GM04504 (cell line): ENCODE measurements around the gene DLX5.
A peak's percentile ranks its signal among the peaks of the same experiment; 100 is the strongest.
"Not testable (repeated sequence)": the region's sequence is repeated elsewhere in the genome, so short reads cannot be mapped to it uniquely, and the experiment has no call there.

Experiments
- DNase-seq: peaks from one replicate; pipeline ENCODE4 v3.0.0-alpha.2; 2012; ENCODE audit warnings: low read depth

DLX5 gene

DNA sequence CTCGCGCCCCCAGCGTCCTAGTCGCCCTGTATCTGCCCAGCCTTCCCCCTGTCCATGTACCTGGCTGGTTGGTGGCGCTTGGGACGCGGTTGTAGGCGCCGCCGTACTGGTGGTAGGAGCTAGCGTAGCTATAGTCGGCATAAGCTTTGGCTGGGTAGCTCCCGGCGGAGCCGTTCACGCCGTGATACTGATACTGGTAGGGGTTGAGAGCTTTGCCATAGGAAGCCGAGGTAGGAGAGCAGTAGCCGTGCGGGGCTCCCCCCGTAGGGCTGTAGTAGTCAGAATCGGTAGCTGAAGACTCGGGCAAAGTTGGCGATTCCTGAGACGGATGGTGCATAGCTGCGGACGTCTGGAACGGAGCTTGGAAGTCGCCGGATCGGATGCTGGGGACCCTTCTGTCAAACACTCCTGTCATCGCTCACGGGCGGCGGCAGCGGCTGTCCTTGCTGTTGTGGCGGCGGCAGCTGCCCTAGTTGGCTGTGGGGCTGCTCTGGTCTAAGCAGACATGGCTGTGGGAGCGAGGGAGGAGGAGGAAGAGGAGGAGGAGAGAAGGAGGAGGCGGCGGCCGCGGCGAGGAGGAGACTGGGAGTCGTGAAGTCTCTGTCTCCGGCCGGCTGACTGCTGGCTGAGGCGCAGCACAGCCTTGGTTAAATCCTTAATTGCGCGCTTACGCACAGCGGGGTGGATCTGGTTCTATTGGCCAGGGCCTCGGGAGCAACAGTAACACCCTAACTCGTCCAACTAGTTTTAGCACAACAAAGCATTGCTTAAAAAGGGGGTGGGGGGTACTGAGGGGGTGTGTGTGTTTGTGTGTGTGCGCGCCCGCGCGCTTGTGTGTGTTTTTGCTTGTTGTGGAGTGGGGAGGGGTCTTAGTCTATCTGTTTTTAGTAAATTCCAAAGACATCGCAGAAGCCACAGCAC lies at the start of gene DLX5:
DLX5 (minus strand) TSS at position 623 of the 921 bp plus-strand sequence; CDS start at position 415, 208 bp downstream.
- DNase-seq = no peak

DNA sequence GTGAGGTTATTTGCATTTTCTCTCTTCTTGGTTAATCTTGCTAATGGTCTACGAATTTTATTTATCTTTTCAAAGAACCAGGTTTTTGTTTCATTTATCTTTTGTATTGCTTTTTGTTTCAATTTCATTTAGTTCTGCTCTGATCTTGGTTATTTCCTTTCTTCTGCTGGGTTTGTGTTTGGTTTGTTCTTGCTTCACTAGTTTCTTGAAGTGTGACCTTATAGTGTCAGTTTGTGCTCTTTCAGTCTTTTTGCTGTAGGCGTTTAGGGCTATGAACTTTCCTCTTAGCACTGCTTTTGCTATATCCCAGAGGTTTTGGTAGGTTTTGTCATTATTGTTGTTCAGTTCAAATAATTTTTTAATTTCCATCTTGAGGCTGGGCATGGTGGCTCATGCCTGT lies 47.4 kb upstream of the DLX5 start:
- not testable (repeated sequence) for DNase-seq

DNA sequence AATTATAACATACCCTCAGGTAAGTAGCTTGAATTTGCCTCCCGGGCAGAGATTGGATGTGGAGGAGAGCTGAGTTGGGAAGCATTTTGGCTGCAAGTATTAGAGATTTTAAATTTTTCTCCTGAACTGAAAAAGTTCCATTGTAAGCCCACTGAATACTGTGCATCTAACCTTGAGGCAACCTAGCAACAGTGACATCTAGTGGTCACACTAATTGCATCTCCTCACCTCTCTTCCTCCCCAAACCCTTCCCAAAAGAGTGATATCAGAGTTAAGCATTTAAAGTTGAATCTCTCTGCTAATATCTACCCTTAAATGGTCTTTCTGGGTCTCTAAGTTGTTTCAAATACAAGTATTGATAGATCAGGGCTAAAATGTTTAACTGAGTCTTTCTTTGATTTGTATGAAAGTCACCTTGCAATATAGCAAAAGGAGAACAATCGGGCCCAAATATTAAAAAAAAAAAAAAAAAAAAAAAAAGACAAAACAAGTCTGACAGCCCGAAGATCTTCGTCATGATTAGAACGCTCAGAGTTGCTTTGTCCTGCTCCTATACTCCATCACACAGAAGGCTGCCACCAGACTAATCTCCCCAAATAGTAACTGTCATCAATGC lies 40.4 kb upstream of the DLX5 start:
- peak; percentile 23 for DNase-seq

DNA sequence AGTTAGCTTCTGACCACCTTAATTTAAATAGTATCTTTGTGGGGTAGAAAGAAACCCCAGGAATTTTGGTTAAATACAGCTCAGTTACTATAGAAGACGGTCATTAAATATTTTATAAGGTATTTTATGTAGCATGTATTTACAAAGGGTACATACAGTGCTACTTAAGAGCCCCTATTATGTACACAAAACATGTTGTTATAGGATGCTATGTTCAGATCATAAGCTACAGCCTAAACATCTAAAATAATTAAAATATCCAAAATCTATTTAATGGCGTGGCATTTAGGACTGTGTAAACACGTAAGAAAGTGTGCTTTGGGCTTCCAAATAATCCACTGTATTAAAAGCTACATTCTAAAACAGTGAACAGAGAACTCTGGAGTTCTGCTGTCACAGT lies 39.4 kb upstream of the DLX5 start:
- no peak for DNase-seq

DNA sequence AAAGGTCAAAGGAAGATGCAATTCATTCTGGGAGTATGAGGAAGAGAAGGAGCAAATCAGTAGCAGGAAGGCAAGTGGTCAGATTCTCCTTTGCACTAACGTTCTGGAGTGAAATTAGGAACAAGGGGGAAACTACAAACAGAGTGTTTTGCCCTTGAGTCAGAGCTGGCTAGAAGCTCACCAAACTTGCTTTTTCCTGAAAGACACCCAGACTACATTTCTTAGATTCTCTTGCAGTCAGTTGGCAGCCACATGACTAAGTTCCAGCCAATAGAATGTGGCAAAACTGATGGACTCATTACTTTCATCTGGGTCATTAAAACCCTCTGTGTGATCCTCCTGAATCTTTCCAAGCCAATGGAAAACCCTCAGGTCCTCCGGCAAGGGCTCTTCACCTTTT lies 18.6 kb upstream of the DLX5 start:
- DNase-seq = peak; percentile 4

DNA sequence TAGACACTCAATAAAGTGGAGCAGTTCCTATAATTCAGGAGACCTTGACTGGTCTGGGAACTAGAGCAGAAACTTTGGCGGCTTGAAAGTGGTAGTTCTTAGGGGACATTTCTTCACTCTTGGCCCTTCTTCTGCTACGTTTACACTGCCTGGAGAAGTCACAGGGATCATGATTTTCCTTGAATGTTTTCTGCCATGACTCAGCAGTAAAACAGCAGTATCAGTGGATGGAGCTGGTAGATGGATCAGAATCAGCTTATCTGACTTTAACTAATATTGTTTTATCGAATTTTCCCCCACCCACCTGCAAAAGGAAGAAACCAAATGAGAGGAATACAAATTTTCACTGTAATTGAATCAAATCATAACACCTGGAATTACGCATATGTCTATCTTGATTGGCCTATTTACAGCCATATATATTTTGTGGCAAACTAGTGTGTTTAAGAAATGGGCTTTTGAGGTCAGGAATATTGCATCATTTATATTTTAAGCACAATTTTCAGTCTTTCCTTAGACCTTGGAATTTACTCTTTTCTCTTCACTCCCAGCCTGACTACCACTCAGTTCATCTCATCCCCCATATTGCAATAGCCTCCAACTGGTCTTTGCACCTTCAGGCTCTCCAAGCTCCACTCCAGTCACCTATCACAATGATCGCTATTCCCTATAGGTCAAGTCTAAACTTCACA lies 14.9 kb upstream of the DLX5 start:
- DNase-seq = no peak

DNA sequence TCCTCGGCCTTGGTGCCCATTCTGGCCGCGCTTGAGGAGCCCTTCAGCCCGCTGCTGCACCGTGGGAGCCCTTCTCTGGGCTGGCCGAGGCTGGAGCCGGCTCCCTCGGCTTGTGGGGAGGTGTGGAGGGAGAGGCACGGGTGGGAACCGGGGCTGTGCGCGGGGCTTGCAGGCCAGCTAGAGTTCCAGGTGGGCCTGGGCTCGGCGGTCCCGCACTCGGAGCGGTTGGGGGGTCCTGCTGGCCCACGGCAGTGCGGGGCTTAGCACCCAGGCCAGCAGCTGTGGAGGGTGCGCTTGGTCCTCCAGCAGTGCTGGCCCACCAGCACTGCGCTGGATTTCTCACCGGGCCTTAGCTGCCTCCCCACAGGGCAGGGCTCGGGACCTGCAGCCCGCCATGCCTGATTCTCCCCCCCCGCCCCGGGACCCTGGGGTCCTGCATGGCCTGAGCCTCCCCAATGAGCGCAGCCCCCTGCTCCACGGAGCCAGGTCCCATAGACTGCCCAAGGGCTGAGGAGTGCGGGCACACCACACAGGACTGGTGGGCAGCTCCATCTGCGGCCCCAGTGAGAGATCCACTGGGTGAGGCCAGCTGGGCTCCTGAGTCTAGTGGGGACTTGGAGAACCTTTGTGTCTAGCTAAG lies 9.7 kb upstream of the DLX5 start:
- not testable (repeated sequence) for DNase-seq

DNA sequence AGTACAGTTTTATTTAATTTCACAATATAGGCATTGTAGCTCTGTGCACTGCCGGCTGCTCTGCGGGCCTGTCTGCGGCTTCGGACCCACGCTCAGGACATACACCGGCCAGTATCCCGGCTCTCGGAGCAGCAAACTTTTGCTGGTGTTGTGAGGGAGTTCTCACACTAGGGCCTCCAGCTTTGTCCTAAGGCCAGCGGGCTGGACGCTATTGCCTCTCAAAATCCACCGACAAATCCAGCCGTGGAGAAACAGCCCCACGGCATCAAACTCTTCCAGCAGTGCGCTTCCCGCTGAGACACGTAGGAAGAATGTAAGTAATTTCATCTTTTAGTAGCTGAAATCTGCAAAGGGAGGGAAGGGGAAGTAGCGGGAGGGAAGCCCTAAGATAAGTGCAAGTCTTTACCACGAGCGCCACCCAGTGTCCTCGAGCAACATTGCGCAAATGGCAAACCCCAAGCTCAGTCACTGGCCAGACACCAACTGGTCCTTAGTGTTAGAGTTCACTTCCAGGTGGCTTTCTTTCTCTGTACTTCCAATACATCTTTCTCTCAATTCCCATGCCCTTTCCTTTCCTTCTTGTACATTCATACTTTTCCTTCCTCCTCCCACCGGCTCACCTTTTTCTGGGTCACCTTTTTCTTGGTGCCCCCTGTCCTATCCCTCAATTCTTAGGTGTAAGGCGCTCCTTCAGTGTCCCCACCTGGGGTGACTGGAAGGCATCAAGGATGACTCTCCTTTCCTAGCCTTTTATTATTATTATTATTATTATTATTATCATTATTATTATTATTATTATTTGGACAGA lies 3.0 kb upstream of the DLX5 start:
- DNase-seq = peak; percentile 73

DNA sequence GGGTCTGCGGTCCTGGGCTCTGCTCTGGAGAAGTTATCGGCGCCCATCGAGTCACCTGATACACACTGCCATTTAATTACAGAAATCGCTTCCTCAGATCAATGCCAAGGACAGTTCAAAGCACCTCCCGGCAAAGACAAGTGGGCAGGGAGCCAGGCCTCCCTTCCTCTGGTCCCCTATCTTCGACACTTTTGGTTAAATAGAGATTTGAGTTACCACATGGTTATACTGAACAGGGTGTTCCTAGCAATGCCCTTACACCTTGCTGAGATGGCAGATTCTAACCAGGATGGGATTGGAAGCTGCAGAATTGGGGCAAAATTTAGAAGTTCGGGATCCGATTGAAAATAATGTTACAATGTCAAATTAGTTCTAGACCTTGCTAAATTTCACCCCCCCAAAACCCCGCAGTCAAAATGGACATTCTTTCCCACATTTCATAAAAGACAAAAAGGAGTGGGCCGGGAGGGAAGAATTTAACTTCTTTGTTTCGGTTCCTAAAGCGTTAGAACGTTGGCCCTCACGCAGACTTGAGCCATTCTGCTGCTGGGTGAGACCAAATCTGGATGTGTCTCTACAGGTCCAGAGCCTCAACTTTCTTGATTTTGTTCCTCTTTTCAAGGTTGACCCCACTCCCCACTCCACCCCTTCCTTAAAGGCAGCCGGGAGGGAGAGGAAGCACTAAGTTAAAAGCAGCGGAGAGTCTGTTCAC lies 2.2 kb upstream of the DLX5 start:
- DNase-seq = no peak

DNA sequence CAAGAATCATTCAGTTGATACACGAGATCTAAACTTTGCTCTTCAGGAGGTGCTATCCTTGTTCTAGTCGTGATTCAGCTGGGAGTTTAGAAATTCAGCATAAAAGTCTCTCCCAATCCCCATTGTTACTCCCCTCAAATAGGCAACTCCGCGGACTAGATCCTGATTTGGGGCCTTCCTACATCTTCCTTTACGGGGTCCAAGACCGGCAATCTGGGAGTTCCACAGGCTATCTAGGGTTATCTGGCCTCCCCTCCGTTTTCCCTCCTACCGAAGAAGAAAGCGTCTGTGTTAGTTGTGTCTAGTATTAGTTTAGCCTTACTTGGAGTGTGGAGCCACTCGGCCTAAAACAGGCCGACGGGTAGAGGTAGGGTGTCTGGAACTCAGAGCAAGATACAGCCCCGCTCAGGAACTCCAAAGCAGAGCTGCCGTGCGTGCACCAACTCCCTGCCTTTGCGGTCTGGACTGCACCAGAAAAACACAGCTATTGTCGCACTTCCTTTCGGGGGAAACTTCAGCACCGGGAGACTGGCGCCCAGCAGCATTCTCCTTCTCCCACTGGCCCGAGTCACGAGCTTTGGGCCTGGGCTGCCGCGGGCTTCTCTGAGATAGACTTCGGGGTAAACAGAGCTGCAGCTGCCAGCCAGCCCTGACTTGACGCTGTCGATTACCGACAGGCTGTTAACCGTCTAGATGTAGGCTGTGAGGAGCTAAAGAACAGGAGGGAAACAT lies 1.5 kb upstream of the DLX5 start:
- DNase-seq = no peak

DNA sequence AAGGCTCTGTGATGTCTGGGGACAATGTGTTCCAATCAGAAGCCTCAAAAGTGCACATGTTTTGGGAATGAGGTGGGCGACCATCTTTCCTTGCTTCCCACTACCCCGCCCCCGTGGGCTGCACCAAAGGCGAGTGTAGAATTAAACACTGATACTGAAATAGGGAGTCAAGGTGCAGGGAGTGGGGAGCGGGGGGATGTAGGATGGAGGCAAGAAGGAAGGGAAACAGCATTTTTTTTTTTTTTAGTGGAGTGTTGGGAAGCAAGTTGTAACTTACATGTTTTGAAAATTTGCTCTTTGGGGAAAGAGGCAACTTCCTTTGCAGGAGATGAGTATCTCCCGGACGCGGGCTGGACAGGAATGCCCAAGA lies 484 bp upstream of the DLX5 start:
- no peak for DNase-seq

DNA sequence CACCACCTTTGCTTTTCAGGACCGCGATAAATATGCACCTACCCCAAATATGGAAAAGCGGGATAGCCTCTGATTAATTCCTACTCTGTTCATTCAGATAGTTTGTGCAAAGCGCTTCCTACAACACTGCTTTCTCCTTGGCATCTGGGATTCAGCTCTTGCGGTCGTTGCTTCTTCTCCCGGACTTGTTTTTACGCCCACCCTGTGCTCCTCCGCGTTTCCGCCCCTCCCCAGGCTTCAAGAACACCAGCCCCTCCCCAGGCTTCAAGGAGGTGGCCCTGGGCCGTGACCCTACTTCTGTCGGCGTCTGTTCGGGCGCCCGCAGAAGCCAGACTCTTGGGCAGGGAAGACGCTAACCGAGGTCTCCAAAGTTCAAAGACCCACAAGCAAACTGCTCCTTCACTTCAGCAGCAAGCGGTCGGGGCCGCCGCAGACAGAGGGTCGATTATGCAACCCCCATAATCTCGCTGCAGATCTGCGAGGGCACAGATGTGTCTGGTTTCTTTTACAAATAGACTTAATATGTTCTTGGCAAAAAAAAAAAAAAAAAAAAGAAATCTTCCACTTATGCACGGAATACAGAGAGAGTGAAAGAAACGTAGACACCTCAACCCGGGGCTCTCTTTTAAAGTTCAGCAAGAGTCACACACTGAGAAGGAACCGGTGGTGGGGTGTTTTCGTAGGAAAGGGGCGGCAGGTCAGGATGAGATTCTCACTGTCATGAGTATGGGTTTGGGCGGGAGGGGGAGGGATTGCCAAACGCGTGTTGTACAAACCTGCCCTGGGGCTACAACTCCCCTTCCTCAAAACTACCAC lies 1.9 kb downstream of the DLX5 start:
- no peak for DNase-seq

DNA sequence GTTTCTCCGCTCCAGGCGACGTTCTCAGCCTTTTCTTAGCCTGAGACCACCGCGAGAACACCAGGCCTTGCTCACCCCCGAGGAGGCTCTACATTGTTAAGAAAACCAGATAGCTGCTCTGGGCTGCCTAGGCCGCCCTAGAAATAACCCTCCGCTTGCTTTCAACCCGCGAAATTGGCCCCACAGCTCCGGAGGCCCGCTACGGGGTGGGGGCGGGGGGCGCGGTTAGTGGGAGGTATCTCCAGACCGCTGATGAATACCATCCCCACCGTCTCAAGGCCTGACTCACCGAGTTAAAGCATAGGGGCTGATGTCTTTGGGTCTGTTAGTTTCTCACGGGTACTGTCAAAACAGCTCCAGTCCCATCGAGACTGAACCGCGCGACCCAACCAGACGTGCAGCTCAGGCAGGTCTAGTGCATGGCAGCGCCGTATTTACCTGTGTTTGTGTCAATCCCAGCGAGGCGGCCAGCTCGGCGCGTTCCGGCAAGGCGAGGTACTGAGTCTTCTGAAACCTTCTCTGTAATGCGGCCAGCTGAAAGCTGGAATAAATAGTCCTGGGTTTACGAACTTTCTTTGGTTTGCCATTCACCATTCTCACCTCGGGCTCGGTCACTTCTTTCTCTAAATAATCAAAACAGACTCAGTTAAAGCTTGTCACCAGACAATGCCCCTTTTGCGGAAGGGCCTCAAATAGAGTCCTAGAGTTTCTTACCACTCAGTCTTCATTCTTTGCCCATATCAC lies 2.7 kb downstream of the DLX5 start:
- DNase-seq = no peak

DNA sequence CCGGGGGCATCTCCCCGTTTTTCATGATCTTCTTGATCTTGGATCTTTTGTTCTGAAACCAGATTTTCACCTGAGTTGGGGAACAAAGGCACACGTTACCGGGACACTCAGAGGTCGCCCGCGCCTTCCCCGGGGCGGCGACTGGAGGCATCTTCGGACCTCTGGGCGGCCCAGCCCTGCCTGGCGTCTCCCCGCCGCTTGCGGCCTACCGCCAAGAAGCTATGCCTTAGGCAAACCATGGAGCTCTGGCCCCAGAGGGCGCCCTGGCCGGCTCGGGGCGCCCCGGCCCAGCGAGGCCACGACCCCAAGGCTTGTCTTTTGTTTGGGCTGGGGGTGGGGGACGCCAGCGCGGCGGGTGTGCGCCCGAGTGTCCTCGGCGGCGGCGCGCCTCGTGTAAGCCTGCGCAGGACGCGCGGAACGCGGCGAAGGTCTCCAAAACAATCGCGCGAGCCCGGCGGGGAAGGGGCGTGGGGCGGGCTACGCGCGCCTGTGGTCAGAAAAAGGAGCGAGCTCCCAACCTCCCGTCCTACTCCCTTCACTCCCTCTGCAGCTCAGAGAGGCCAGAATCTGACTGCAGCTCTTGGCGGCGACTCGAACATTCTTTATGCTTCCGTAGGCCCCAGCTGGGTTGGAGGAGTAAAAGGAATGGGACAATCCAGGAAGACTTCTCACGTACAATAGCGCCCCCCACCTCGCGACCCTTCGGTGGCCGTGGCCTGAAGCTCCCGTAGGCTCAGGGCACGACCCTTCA lies 3.5 kb downstream of the DLX5 start:
- DNase-seq = no peak

DNA sequence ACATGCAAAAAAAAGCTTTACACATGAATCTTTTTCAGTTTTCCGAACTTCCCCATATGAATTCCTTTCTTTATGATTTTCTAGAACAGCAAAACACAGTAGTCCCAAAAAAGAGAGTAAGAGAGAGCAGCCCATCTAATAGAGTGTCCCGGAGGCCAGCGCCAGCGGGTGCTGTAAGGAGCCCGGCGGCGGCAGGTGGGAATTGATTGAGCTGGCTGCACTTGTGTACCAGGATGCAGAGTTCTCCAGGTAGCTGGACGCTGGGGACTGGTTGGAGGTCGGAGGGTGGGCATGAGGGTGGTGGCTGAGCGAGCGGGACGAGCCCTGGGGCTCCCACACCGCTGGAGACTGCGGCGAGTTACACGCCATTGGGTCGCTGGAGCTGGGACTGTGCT lies 4.0 kb downstream of the DLX5 start:
- no peak for DNase-seq

DNA sequence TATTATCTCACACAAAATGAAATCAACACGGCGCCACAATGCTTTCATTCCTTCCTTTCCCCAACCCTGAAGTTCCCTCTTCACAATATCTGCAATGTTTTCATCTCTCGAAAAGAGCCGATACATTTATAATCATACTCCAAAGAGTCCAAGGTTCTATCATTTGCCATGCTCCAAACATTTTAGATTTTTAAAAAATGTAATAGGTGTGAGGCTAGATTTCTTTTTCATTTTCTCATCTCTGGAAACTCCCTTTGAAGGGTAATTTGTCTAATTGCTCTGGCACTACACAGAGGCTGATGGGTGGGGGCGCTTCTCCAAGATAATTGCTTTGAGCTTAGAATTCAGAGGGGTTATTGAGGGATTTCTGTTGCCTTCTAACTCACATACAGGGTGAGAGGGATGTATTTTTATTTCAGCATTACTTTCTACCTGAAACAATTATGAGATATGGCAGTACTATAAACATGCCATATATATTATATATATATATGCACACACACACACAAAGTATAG lies 4.9 kb downstream of the DLX5 start:
- no peak for DNase-seq

DNA sequence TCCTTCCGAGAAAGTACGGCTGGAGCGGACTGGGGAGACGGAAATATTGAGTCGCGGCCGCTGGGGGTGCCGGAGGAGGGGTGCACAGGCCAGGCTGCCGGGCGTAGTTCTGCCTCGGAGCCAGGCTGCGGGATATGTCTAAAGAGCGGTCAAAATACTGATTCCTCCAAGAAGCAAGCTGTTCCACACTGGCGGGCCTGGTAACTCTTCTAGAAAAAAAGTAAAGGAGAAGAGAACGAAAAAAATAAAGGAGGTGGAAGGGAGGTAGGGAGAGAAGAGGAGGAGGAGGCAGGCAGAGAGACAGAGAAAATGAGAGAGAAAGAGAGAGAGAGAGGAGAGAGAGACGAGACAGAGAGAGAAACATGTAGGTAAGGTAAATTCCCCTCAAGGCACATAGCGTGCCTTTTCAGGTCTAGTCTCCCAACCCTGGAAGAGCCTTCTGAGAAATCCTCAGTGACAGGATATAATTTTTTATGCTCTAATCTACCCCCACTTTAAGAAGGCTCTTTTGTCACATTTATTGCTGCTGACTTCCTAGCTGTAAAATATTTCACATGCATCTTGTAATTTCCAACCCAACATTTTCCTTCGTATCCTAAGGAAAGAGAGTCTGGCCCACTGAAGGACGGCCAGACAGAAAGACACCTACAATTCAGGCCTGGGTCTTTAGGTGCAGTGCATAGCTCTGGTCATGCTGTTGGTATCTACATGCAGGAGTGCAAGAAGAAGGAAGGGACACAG lies 5.7 kb downstream of the DLX5 start:
- DNase-seq = no peak
